GM12872 (cell line): Measurements from ENCODE around the gene DLL3.
A peak's percentile ranks its signal among the peaks of the same experiment; 100 is the strongest.

Experiments
- CTCF ChIP-seq: IDR thresholded peaks from 3 replicates; pipeline ENCODE4 v1.5.1; 2011; ENCODE audit warnings: low read depth, mild to moderate bottlenecking, low read length, moderate library complexity; ENCODE audit not compliant: insufficient read depth

DLL3 gene

GRCh38 chr19:39494661-39495060, 4.1 kb upstream of the DLL3 start:
- no peak for TF ChIP-seq CTCF

DNA sequence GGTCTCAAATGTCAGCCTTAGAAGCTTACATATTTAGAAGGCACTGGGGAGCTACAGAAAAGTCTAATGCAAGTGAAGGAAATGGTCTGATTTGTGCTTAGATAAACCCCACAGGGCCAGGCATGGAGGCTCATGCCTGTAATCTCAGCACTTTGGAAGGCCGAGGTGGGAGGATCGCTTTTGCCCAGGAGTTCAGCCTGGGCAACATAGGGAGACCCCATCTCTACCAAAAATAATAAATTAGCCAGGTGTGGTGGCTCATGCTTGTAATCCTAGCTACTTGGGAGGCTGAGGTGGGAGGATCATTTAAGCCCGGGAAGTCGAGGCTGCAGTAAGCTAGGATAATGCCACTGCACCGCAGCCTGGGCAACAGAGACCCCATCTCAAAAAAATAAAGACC, 2.7 kb upstream of the DLL3 start:
- TF ChIP-seq CTCF = no peak

GRCh38 chr19:39497701-39497995, 1.1 kb upstream of the DLL3 start:
- TF ChIP-seq CTCF = no peak

GRCh38 chr19:39497996-39498797, 550 bp upstream of the DLL3 start:
- TF ChIP-seq CTCF = peak; percentile 31; the same call in 2 of the 3 replicates

DNA sequence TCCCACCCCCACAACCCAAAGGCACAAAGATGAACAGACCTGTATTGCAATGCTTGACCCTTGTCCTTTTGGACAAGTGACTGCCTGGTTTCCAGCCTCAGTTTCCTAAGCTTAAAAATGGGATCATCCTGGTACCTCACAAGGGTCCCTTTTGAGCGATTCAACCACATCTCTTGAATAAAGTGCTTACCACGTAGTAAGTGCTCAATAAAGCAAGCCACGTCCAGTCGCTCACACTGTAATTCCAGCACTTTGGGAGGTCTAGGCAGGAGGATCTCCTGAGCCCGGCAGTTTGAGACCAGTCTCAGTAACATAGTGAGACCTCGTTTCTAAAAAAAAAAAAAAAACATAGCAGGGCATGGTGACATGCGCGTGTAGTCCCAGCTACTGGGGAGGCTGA, 1.2 kb downstream of the DLL3 start:
- TF ChIP-seq CTCF = no peak

DNA sequence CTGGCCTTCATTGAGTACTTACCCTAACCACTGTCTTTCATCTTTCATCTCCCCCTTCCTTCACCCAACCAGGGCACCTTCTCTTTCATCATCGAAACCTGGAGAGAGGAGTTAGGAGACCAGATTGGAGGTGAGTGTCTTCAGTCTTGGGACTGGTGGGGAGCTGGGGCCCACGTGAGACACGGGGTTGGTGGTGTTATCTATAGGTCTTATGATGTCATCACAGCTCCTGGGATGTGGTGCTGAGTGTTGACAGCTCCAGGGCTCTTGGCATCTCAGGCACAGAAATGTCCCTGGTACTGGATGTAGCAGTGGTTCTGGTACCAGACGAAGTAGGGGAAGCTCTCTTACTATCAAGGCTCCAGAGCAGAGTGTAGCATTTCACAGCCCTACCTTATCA, 1.8 kb downstream of the DLL3 start:
- TF ChIP-seq CTCF = no peak

GRCh38 chr19:39501340-39501739, 2.6 kb downstream of the DLL3 start:
- no peak for TF ChIP-seq CTCF
